H7 (cell line): ENCODE results near the gene PPP1R1B. TPM values are rescaled to one million over a fixed set of nuclear protein-coding genes. Genes with fewer than 3 reads are reported as not detected.

Source experiments
- DNase-seq: peaks from one replicate; pipeline ENCODE4 v3.0.0; 2012
- H3K27me3 ChIP-seq: 2 replicates; pipeline ENCODE4 v1.6.0; 2011; ENCODE audit warnings: mild to moderate bottlenecking, low read length; ENCODE audit not compliant: control insufficient read depth, insufficient read depth
- H3K36me3 ChIP-seq: replicated peaks from 2 replicates; pipeline ENCODE4 v1.5.1; 2011; ENCODE audit warnings: low read length; ENCODE audit not compliant: control insufficient read depth, insufficient read depth
- H3K4me3 ChIP-seq: 2 replicates; pipeline ENCODE4 v1.5.1; 2011; ENCODE audit warnings: low read depth, mild to moderate bottlenecking, control low read depth, low read length, moderate library complexity; ENCODE audit not compliant: insufficient read depth
- total RNA-seq: library from RNA; depleted of rRNA; stranded (reverse); fragments of >200 nt; shearing (Covaris generic); gene quantifications from 2 replicates; pipeline ENCODE4 v1.2.3, GENCODE V29; 2014

The PPP1R1B gene
- total RNA-seq, 1 experiment from 2014 or later = 8.3 TPM

DNA sequence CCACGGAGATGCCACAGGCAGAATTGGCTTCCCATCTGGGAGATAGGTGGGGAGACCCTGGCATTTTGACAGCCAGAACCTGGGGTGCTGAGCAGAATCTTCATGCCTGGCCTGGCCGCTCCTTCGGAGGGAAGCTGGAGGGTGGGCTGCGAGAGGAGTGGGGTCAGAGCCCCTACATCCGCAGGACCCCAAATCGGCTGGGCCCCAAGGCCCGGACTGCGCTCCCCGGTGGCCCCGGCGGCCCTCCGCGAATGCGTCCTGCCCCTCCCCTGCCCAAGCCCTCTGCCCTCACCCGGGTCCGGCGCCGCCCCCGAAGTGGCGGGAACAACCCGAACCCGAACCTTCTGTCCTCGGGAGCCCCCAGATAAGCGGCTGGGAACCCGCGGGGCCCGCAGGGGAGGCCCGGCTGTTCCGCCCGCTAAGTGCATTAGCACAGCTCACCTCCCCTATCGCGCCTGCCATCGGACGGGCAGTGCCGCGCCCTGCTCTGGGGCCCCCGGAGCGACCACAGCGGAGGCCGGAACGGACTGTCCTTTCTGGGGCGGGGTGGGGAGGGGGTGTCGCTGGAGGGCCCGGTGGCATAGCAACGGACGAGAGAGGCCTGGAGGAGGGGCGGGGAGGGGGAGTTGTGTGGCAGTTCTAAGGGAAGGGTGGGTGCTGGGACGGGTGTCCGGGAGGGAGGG lies 40.7 kb downstream of the PPP1R1B start:
- peak; percentile 89 for DNase-seq
- peak overlapping the region; percentile 49 for H3K4me3 ChIP-seq
- peaks cover 36% of the 10 kb centered on the region for H3K27me3 ChIP-seq
- H3K36me3 ChIP-seq = no peaks in the 10 kb centered on the region

DNA sequence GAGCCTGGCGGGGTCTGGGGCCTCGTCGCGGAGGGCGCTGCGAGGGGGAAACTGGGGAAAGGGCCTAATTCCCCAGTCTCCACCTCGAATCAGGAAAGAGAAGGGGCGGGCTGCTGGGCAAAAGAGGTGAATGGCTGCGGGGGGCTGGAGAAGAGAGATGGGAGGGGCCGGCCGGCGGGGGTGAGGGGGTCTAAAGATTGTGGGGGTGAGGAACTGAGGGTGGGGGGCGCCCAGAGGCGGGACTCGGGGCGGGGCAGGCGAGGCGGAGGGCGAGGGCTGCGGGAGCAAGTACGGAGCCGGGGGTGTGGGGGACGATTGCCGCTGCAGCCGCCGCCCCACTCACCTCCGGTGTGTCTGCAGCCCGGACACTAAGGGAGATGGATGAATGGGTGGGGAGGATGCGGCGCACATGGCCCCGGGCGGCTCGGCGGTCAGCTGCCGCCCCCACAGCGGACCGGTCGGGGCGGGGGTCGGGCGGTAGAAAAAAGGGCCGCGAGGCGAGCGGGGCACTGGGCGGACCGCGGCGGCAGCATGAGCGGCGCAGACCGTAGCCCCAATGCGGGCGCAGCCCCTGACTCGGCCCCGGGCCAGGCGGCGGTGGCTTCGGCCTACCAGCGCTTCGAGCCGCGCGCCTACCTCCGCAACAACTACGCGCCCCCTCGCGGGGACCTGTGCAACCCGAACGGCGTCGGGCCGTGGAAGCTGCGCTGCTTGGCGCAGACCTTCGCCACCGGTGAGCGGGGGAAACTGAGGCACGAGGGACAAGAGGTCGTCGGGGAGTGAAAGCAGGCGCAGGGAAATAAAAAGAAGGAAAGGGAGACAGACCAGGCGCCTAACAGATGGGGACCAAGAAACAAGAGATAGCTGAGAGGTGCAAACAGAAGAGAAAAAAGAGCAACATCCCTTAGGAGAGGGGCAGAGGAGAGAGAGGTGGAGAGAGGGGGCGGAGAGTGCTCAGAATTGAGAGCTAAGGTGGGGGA lies 41.5 kb downstream of the PPP1R1B start, which contains the start of gene PNMT:
Gene PNMT, plus strand, starts transcription at position 509 of the 980 bp plus-strand sequence. Its CDS starts 23 bp downstream, at position 532.
- Histone ChIP-seq H3K27me3 (peaks cover 36% of the 10 kb centered on the region), H3K36me3 (no peaks in the 10 kb centered on the region), H3K4me3 (peak within 1 kb of the TSS; percentile 49)
- peak; percentile 95 for DNase-seq

DNA sequence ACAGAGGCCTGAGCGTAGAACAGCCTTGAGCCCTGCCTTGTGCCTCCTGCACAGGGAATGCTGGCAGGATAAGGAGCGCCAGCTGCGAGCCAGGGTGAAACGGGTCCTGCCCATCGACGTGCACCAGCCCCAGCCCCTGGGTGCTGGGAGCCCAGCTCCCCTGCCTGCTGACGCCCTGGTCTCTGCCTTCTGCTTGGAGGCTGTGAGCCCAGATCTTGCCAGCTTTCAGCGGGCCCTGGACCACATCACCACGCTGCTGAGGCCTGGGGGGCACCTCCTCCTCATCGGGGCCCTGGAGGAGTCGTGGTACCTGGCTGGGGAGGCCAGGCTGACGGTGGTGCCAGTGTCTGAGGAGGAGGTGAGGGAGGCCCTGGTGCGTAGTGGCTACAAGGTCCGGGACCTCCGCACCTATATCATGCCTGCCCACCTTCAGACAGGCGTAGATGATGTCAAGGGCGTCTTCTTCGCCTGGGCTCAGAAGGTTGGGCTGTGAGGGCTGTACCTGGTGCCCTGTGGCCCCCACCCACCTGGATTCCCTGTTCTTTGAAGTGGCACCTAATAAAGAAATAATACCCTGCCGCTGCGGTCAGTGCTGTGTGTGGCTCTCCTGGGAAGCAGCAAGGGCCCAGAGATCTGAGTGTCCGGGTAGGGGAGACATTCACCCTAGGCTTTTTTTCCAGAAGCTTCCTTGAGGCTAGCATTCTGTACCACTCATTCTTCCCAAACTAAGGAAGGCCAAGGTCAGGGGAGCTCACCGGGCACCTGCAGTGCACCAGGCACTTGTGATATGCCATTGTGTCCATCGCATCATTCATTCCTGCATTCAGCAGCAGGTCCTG lies 43.4 kb downstream of the PPP1R1B start:
- Histone ChIP-seq H3K27me3 (peaks cover 36% of the 10 kb centered on the region), H3K36me3 (no peaks in the 10 kb centered on the region), H3K4me3 (no peak overlapping the region)
- no peak for DNase-seq

DNA sequence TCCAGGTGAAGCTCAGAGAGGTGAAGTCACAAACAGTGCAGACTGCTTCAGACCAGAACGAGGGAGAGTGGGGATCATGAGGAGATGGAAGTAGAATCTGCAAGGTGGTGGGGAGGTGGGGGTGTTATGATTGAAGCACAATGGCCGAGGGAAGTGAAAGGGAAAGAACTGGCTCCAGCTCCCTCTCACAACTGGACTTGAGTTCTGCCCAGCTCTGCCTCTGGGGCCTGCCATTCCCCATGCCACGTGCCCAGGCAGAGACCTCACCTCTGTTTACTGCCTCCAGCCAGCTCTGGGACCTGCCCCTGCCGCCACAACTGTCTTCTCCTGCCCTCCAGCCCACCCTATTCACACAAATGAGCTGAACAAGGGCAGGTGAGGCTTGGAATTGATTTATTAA lies 44.0 kb downstream of the PPP1R1B start:
- DNase-seq = no peak
- no peak overlapping the region for H3K4me3 ChIP-seq
- peaks cover 34% of the 10 kb centered on the region for H3K27me3 ChIP-seq

DNA sequence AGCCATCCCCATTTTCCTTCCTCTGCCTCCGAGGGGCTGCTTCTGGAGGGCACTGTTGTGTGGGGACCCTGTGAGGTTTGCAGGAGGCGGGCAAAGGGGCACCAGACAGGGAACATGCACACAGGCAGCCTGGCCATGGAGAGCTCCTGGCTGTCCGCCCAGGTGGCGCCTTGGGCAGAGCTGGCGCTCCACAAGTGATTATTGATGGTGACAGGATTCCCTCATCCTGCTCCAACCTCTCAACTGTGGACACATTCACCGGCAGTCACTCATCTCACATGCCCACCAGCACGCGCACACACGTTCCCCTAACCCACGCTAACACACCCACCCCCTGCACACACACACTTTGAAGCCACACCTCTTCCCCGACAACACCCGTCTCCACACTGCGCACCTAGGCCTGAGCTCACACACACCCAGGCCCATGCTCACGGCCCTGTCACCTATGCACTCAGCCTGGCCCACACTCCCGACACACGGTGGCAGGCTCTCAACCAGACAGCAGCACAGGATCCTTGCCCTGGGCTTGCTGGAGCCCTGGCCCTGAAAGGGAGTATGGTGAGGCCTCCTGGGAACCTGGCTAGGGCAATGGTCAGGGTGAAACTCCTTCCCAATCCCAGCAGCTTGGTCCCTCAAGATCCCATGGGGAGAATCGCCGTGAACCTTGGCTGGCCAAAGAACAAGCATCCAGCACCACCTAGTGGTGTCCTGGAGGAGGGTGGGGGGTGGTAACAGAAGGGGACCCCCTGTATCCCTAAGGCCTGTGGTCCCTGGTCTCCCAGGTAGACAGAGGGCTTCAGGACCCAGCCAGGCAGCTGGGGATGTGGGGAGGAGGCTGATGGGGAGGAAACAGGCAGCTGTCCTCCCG lies 45.1 kb downstream of the PPP1R1B start:
- peak; percentile 97 for DNase-seq

More for the DNA sequence above, 44.0 kb downstream of the PPP1R1B start:
- no peaks in the 10 kb centered on the region for H3K36me3 ChIP-seq

DNA sequence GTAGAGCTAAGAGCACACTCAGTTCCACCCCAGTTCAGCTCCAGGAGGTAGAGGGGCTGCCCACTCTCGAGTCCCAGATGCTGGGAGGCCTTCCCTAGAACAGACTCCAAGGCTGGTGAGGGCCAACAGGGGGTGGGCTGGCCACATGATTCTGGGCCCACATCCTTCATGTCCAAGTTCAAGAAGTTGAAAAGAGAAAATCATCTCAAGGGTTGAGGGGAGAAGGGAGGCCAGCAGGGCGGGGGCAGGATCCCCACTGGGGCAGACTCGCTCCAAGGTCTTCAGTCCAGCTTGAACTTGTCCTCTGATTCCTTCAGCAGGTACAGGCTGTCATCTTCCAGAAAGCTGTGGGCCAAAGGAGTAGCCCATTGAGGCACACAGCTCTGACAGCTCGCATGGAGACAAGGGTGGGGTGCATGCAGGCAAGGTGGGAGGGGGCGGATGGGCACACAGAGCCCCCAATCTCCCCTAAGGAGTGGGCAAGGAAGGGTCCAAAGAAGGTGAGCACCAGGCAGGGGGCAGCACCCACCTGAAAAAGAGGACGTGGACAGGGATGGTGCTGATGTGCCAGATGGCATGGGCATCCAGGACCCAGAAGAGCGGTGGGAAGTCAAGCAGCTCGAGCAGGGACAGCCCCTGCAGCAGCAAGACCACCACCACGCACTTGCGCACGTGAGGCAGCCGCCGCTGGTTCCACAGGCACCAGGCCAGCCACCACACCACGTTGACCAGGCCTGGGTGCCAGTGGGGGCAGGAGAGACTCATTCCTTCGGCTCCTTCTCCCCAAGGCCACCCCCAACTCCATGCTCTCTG lies 46.0 kb downstream of the PPP1R1B start:
- H3K27me3 ChIP-seq = peaks cover 14% of the 10 kb centered on the region

More for the DNA sequence above, 45.1 kb downstream of the PPP1R1B start:
- Histone ChIP-seq H3K4me3 (no peak overlapping the region), H3K36me3 (no peaks in the 10 kb centered on the region), H3K27me3 (peaks cover 22% of the 10 kb centered on the region)

DNA sequence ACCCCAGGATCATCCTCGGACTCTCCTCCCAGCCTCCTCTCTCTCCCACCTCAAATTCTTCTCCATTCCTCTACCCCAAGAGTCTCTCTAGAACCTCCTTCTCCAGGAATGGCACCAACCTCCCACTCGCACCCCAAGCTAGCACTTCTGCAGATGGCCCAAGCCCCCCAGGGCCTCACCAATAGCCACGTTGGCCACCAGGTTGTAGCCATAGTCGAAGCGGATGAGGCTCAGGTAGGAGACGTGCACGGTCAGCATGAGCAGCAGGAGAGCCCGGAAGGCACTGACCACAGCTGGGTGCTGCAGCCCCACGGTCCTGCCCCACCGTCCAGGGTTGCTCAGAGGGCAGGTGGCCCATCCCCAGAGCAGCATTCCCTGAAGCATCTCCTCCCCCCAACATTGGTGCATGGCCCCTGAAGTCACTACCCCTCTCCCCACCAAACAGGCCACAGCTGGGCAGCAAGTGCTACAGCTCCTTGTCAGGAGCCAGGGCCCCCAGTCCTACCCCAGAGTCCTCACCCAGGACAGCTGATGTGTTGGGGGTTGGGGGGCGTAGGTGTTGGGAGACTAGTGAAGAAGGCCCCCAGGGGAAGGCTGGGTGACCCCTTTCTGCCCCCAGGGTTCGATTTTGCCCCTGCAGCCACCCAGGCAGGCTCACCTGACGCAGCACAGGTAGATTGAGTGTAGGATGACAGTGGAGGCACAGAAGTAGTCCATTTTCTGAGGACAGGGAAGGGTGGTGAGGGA lies 46.8 kb downstream of the PPP1R1B start:
- no peak for DNase-seq
- Histone ChIP-seq H3K36me3 (no peaks in the 10 kb centered on the region; the same call in 1 of the 2 replicates), H3K27me3 (peaks cover 6% of the 10 kb centered on the region), H3K4me3 (no peak overlapping the region)

More for the DNA sequence above, 46.0 kb downstream of the PPP1R1B start:
- Histone ChIP-seq H3K4me3 (no peak overlapping the region), H3K36me3 (no peaks in the 10 kb centered on the region; the same call in 1 of the 2 replicates)
- DNase-seq = no peak

DNA sequence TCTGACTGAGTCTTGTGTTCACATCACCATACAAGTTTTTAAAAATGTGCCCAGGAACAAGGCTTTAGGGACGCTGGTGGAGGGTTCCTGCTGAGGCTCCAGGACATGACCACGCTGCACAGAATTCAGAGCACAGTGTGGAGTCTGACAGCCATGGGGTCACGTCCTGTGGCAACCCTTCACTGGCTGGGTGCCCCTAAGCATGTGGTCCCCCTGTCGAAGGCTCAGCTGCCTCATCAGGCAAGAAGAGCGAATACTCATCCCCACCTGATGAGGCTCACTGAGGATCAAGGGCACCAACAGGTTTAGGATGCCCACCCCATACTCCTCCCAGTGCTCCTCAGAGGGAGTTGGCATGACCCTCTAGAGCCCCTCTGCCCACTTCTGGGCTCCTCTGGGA lies 47.4 kb downstream of the PPP1R1B start:
- Histone ChIP-seq H3K27me3 (peaks cover 2% of the 10 kb centered on the region; the same call in 1 of the 2 replicates), H3K4me3 (no peak overlapping the region), H3K36me3 (no peaks in the 10 kb centered on the region; the same call in 1 of the 2 replicates)
- DNase-seq = no peak

DNA sequence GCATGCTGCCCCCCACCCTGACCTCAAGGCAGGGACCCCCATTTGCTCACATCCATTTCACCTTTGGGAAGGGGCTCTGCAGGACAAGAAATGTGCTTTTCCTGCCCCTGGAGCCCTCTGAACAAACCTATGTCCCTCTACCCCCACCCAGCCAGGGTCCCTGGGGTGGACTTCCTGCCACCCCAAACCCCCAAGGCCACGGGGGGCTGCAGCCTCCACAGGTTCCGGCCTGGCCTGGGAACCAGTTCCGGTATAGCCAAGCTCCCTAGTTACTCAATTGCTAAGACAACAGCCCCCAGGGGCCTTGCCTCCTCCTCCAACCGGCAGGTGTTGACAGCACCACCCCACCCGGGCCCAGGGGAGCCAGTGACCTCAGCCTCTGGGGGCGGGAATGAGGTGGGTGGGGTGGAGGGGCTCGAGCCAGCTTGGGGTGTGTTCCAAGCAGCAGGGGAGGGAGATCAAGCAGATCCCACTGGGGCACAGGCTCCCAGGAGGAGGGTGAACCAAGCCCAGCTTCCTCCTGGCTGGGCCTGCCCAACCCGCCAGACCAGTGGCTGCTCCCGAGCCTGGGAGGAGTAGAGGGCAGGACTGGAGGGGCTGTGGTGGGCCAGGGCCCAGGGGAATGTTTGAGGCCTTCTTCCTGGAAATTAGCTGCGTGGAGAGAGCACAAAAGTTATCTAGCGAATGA lies 48.1 kb downstream of the PPP1R1B start:
- H3K36me3 ChIP-seq = no peaks in the 10 kb centered on the region; the same call in 1 of the 2 replicates
- DNase-seq = no peak
- H3K4me3 ChIP-seq = no peak overlapping the region
- no peaks in the 10 kb centered on the region; the same call in 1 of the 2 replicates for H3K27me3 ChIP-seq

DNA sequence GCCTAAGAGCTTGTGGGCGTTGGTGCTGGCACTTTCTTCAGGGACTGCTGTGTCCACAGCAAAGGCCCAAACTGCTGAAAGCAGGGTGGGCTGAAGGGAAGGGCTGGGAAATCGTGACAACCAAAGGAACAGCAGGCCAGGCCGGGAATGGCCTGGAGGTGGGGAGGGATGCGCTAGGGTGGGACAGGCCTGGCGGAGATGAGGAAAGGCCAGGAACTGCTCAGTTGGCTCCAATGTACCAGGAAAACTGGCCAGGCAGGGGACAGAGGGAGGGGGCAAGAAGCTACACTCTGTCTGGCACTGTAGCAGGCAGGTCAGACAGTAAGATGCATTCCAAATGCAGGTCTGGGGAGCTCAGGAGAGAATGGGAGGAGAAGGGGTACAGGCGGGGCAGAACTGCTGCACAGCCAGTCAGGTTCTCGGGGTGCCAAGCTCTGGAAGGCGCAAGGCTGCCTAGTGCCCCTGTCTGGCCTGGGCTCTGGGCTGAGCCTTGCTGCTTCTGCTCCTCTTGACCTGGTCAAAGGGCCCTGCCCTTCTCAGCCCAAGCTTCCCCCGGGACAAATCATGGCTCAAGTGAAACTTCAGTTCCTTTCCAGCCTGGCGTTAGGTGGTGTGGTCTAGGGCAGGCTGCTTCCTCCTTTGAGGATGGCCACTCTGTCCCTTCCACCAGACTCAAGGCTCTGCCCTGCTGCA lies 48.8 kb downstream of the PPP1R1B start:
- H3K36me3 ChIP-seq = no peaks in the 10 kb centered on the region; the same call in 1 of the 2 replicates
- no peaks in the 10 kb centered on the region; the same call in 1 of the 2 replicates for H3K27me3 ChIP-seq
- DNase-seq = no peak
- no peak overlapping the region for H3K4me3 ChIP-seq

DNA sequence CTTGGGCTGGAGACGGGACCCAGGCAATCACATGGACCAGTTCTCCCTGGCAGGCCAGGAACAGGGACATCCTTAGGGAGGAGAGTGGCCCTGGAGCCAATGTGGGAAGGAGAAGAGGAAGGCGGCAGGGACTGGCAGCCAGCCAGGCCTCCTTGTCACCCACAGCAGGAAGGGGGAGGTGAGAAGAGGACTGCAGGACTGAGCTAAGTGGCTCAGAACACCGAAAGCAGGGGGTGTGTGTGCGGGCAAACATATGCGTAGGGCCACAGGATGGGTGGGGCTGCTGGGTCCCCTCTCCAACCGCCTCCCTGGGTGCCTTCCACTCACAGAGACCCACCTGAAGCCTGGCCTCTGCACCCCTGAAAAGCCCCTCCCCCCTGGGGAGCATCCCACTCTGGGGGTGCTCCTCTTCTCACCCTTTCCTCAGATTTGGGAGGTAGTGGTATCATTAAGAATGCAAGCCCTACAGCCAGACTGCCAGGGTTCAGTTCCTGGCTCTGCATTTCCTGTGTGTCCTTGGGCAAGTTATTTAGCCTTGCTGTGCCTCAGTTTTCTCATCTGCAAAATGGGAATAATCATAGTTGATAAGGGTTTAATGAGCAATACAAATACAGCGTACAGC lies 49.6 kb downstream of the PPP1R1B start:
- Histone ChIP-seq H3K4me3 (no peak overlapping the region), H3K27me3 (no peaks in the 10 kb centered on the region; the same call in 1 of the 2 replicates), H3K36me3 (no peaks in the 10 kb centered on the region; the same call in 1 of the 2 replicates)
- no peak for DNase-seq
